Choroid plexus epithelial cell (primary cell): ENCODE measurements around the gene FCMR.

Experiments used
- DNase-seq: peaks from one replicate; pipeline ENCODE4 v3.0.0-alpha.2; 2010; ENCODE audit warnings: low read depth
- H3K4me3 ChIP-seq: 2 replicates; pipeline ENCODE4 v1.5.1; 2011; ENCODE audit warnings: low read depth, mild to moderate bottlenecking, control low read depth, low read length, moderate library complexity
- CTCF ChIP-seq: conservative IDR thresholded peaks from 2 replicates; pipeline ENCODE4 v1.5.1; 2011; ENCODE audit warnings: low read depth, mild to moderate bottlenecking, control low read depth, inconsistent platforms, low read length, moderate library complexity

FCMR gene

GRCh38 chr1:206963740-206964139 is 42.0 kb upstream of the FCMR start:
- DNase-seq: no peak
- no peak overlapping the region for H3K4me3 ChIP-seq
- no peak for TF ChIP-seq CTCF

GRCh38 chr1:206963119-206963712 is 41.5 kb upstream of the FCMR start:
- peak; percentile 4 for DNase-seq
- no peak overlapping the region for H3K4me3 ChIP-seq
- no peak for TF ChIP-seq CTCF

GRCh38 chr1:206962272-206962671 is 40.5 kb upstream of the FCMR start:
- no peak overlapping the region for H3K4me3 ChIP-seq
- TF ChIP-seq CTCF: no peak
- DNase-seq: no peak

- TF ChIP-seq CTCF: no peak
- no peak for DNase-seq
- no peak overlapping the region for H3K4me3 ChIP-seq
Observed at GRCh38 chr1:206961668-206962067, 39.9 kb upstream of the FCMR start.

GRCh38 chr1:206960676-206961386 is 39.1 kb upstream of the FCMR start:
- no peak for TF ChIP-seq CTCF
- no peak overlapping the region for H3K4me3 ChIP-seq
- DNase-seq: no peak

GRCh38 chr1:206958144-206958543 is 36.4 kb upstream of the FCMR start:
- H3K4me3 ChIP-seq: no peak overlapping the region
- no peak for TF ChIP-seq CTCF
- DNase-seq: no peak

GRCh38 chr1:206957639-206958038 is 35.9 kb upstream of the FCMR start:
- H3K4me3 ChIP-seq: no peak overlapping the region
- no peak for DNase-seq
- TF ChIP-seq CTCF: no peak
